Uterus (tissue), 4 donors: Measurements from ENCODE around the gene TAMALIN. TPM values are rescaled to one million over a fixed set of nuclear protein-coding genes. Genes with fewer than 3 reads are reported as not detected.
A peak's percentile ranks its signal among the peaks of the same experiment; 100 is the strongest.

Experiments used
- DNase-seq, 2 donors: peaks; one replicate each; pipeline ENCODE4 v3.0.0-alpha.2; 2019 to 2020
- H3K27ac ChIP-seq, 2 donors: fragments of 200-600 bp; sonication (generic); 1 replicate in 1 of 2; 2 replicates in 1 of 2; pipeline ENCODE4 v1.5.1; 2016 to 2018
- H3K27me3 ChIP-seq, 2 donors: fragments of 200-600 bp; sonication (generic); one replicate each; pipeline ENCODE4 v1.5.1; 2018 to 2019; ENCODE audit warnings: control low read depth in 1 of 2
- H3K36me3 ChIP-seq, 2 donors: fragments of 200-600 bp; sonication (generic); one replicate each; pipeline ENCODE4 v1.5.1; 2019; ENCODE audit warnings: control low read depth in 1 of 2
- H3K4me1 ChIP-seq, 2 donors: fragments of 200-600 bp; sonication (generic); one replicate each; pipeline ENCODE4 v1.5.1; 2018 to 2019; ENCODE audit warnings: control low read depth in 1 of 2
- H3K4me3 ChIP-seq, 2 donors: fragments of 200-600 bp; sonication (generic); 1 replicate in 1 of 2; 2 replicates in 1 of 2; pipeline ENCODE4 v1.5.1; 2018 to 2019; ENCODE audit warnings: mild to moderate bottlenecking in 1 of 2
- H3K9me3 ChIP-seq, 2 donors: fragments of 200-600 bp; sonication (generic); one replicate each; pipeline ENCODE4 v1.5.1; 2019; ENCODE audit warnings: control low read depth in 1 of 2
- POLR2A ChIP-seq, 2 donors: fragments of 450-650 bp; IDR thresholded peaks; one replicate each; pipeline ENCODE4 v1.6.1; 2016; ENCODE audit warnings: antibody characterized with exemption in 2 of 2, mild to moderate bottlenecking in 1 of 2, moderate library complexity in 1 of 2
- intact Hi-C: fragments of 100-400 bp; cut with DNase I; formaldehyde crosslinking; loops from one replicate; pipeline ENCODE4 v1.15.1; 2023; ENCODE audit warnings: low total_unique reads
- total RNA-seq, 4 donors: library from RNA; depleted of rRNA in 3 of 4; stranded (reverse); fragments of >200 nt in 3 of 4; gene quantifications; one replicate each; pipeline versions ENCODE4 v1.1.0 to v1.2.4, GENCODE V29; 2014 to 2023
- TF ChIP-seq, protein P1 (sequence below), 4 experiments: fragments of 200-600 bp in 2 of 4; fragments of 450-650 bp in 2 of 4; sonication (generic) in 2 of 4; IDR thresholded peaks; one replicate each; pipeline ENCODE4 v1.5.1; 2016 to 2019; ENCODE audit warnings: antibody characterized with exemption in 4 of 4, mild to moderate bottlenecking in 2 of 4, moderate library complexity in 1 of 4
- donor health status: DM: yes; HTN: yes; CAD: no.

The TAMALIN gene
- total RNA-seq, 4 donors from 2014 or later, result 6.4 to 153 (median 42.1) TPM

DNA sequence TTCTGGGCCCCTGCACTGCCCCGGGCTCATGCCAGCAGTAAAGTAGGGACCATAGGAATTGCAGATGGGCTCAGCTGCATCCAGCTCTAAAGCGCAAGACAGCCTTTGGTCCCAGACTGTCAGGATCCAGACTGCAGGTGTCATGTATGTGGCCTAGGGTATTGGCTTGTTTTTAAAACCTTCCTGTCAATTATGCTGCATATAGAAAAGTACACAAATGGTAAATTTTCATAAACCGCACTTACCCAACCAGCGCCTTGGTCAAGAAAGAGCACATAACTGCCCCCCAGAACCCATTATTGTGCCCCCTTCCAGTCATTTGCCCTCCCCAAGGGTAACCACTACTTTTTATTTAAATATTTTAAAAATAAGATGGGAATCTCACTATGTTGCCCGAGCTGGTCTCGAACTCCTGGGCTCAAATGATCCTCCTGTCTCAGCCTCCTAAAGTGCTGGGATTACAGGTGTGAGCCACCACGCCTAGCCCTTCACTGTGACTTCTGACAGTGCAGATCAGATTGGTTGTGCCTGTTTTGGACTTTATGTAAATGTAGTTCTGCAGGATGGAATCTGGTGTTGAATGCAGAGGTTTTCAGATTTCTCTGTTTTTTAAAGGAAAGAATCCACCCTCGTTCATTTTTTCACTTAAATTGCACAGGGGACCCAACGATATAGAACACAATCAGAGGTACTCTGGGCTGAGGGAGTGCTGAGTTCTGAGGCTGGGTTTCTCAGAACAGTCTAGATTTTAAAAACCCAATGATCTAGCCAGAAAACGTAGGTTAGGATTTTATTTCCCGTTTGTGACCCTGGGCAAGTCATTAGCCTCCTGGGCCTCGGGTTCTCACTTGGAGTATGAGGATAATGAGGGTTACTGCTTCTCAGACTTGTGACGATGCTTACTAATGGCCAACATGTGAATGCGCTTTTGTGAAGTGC is 51.2 kb downstream of the TAMALIN start:
- intact Hi-C loops, result no loop called here
- peaks cover 0 to 11% of the 10 kb centered on the region in 2 donors for H3K4me1 ChIP-seq
- H3K27me3 ChIP-seq, result no peaks in the 10 kb centered on the region
- H3K9me3 ChIP-seq, result no peaks in the 10 kb centered on the region
- H3K36me3 ChIP-seq, result no peaks in the 10 kb centered on the region
- no peak overlapping the region for H3K27ac ChIP-seq
- no peak for DNase-seq
- no peak overlapping the region for H3K4me3 ChIP-seq
- TF ChIP-seq, protein P1, sequence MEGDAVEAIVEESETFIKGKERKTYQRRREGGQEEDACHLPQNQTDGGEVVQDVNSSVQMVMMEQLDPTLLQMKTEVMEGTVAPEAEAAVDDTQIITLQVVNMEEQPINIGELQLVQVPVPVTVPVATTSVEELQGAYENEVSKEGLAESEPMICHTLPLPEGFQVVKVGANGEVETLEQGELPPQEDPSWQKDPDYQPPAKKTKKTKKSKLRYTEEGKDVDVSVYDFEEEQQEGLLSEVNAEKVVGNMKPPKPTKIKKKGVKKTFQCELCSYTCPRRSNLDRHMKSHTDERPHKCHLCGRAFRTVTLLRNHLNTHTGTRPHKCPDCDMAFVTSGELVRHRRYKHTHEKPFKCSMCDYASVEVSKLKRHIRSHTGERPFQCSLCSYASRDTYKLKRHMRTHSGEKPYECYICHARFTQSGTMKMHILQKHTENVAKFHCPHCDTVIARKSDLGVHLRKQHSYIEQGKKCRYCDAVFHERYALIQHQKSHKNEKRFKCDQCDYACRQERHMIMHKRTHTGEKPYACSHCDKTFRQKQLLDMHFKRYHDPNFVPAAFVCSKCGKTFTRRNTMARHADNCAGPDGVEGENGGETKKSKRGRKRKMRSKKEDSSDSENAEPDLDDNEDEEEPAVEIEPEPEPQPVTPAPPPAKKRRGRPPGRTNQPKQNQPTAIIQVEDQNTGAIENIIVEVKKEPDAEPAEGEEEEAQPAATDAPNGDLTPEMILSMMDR (IDR thresholded peaks at IDR 0.05), result no peak
- TF ChIP-seq POLR2A (IDR thresholded peaks at IDR 0.05), result no peak

DNA sequence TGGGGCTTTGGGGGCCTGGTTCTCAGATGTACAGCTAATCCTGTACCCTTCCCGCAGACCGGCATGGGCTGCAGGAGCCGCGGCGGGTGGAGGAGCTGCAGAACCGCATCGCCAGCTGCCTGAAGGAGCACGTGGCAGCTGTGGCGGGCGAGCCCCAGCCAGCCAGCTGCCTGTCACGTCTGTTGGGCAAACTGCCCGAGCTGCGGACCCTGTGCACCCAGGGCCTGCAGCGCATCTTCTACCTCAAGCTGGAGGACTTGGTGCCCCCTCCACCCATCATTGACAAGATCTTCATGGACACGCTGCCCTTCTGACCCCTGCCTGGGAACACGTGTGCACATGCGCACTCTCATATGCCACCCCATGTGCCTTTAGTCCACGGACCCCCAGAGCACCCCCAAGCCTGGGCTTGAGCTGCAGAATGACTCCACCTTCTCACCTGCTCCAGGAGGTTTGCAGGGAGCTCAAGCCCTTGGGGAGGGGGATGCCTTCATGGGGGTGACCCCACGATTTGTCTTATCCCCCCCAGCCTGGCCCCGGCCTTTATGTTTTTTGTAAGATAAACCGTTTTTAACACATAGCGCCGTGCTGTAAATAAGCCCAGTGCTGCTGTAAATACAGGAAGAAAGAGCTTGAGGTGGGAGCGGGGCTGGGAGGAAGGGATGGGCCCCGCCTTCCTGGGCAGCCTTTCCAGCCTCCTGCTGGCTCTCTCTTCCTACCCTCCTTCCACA is 52.0 kb downstream of the TAMALIN start:
- no peak overlapping the region for H3K4me3 ChIP-seq
- peak in 1 of 2 donors; percentile 30 for DNase-seq
- TF ChIP-seq, protein P1 (IDR thresholded peaks at IDR 0.05), result no peak
- TF ChIP-seq POLR2A (IDR thresholded peaks at IDR 0.05), result no peak
- H3K27ac ChIP-seq, result no peak overlapping the region
- intact Hi-C loops, result no loop called here
- peaks cover 0 to 2% of the 10 kb centered on the region in 2 donors for H3K4me1 ChIP-seq
- H3K9me3 ChIP-seq, result no peaks in the 10 kb centered on the region
- no peaks in the 10 kb centered on the region for H3K27me3 ChIP-seq
- no peaks in the 10 kb centered on the region for H3K36me3 ChIP-seq

DNA sequence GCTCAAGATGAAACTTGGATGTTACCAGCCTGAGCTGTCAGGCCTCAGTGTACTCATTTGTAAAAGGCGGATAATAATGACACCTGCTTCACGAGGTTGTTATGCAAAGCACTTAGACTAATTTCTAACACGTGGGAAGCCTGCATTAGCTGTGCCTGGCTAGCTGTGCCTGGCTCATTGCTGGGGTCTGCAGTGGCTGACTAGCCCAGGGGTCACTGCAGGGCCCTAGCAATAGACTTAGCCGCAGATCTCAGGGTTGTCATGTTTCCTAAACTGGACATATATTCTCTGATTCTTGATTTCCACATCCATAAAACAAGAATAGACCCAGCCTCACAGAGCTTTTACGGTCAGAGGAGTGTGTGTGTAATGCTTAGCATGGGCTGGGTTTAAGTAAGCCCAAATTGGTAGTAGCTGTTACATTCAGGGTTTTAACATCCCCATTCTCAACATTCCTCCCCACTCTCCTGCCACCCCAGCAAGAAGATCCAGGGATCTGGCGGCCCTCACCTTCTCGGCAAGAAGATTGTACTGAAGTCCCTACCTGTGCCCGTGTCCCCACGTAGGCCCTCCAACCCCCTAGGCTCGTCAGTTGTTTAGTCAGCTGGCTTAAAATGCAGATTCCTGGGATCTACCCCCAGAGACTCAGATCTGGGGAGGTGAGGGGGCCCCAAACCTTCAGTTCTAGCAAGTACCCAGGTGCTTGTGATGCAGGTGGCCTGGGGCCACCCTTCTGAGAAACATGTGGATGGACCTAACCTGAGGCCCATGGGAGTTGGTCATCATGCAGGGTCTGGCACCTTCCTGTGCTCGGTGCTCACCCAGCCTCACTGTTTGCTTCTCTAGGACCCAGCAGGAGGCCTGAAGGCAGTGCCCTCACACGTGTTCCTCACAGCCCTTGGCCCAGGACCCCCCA is 53.1 kb downstream of the TAMALIN start:
- Histone ChIP-seq H3K4me3 (no peak overlapping the region), H3K27ac (peak overlapping the region in 1 of 2 donors; percentile 6), H3K9me3 (no peaks in the 10 kb centered on the region), H3K36me3 (no peaks in the 10 kb centered on the region), H3K27me3 (no peaks in the 10 kb centered on the region), H3K4me1 (no peaks in the 10 kb centered on the region)
- DNase-seq, result peak in 1 of 2 donors; percentile 23
- no peak for TF ChIP-seq POLR2A (IDR thresholded peaks at IDR 0.05)
- TF ChIP-seq, protein P1 (IDR thresholded peaks at IDR 0.05), result no peak
- intact Hi-C loops, result no loop called here

DNA sequence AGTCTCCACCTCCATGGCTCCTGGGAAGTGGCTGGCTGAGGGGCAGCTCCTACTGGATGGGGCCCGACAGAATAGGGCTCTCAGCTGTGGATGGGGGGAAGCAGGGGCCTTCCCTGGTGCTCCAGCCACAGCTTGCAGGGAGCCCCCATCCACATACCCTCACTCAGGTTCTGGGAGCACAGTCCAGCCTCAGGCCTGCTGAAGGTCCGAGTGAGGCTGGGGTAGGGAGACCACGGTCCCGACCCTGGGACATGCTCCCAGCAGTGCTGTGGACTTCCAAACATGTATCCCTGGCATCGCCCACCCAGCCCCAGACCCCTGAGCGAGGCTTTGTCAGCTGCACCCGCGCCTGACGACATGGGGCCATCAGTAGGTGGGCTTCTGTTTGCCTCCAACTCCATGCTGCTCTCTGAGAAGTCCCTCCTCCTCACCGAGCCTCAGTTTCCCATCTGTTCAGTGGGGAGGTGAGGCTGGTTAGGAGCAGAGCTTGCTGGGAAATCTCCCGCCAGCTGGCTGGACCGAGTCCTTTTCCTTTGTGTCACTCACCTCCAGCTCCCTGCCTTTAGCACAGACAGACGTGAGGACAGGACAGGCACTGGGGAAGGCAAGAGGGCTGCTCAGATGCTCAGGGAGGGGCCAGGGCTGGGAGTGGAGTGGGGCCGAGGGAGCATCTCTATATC is 53.9 kb downstream of the TAMALIN start:
- TF ChIP-seq, protein P1 (IDR thresholded peaks at IDR 0.05), result no peak
- no peak for TF ChIP-seq POLR2A (IDR thresholded peaks at IDR 0.05)
- no peaks in the 10 kb centered on the region for H3K36me3 ChIP-seq
- intact Hi-C loops, result no loop called here
- no peaks in the 10 kb centered on the region for H3K4me1 ChIP-seq
- no peaks in the 10 kb centered on the region for H3K27me3 ChIP-seq
- H3K27ac ChIP-seq, result no peak overlapping the region
- peak in 1 of 2 donors; percentile 21 for DNase-seq
- H3K4me3 ChIP-seq, result no peak overlapping the region
- no peaks in the 10 kb centered on the region for H3K9me3 ChIP-seq
